Globus pallidus (tissue), 1 donor: Measurements from ENCODE around the gene PIGC.

ENCODE experiments used
- DNase-seq: peaks from one replicate; pipeline ENCODE4 v3.0.0-alpha.2; 2015; ENCODE audit warnings: low spot score

PIGC gene

DNA sequence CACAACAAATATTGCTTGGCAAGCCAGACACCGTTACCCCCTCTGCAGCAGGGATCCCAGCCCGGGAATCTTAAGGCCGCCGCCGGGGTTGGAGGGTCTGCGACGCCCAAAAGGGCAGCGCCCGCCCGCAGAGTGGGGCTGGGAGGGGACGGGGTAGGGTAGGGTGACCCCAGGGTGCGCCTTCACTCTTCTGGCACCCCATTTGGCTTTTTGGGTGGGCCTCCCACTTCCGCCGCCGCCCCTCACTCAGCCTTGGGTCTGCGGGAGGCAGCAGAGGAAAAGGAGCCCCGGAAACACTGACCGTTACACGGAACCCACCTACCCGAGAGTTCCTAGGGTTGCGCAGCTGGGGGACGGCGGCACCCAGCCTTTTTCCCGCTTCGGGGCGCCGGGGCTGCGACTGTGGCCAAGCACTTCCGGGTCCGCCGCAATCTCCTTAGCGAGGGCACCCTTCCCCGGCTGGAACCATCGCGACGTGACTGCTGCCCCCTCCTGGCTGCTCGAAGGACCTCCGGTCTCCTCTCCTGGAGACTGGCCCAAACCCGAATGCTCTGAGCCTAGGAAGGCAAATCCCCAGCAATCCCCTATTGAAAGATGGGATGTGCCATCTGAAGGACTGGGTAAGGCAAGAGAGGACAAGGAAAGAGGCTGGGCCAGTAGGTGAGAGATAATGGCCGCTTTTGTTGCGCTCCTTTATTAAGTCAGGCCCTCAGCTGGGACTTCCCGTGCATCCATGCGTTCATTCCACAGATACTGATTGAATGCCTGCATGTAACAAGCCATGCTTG, at the start of gene PIGC:
Gene PIGC (minus strand): TSS at position 404 of the 788 bp plus-strand sequence. CDS start 1,447 bp downstream, outside the sequence.
- DNase-seq, result peak; percentile 85

DNA sequence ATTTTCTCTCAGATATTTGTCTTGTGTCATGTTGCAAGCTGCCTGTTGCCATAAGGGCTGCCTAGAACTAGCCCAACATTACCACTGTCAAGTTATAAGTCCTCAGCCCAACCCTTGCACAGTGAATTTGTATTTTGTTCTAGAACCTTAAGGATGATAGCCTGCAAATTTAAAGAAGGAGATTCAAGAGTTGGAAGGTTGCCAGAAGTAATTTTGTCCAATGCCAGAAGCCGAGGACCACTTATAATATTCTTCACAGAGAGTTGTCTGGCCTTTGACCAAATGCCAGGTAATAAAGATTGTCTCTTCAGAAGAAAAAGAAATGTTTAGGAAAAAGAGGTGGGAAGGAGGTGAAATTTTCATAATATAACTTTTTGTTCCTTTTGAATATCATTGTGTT, 48.6 kb upstream of the PIGC start:
- DNase-seq, result no peak

DNA sequence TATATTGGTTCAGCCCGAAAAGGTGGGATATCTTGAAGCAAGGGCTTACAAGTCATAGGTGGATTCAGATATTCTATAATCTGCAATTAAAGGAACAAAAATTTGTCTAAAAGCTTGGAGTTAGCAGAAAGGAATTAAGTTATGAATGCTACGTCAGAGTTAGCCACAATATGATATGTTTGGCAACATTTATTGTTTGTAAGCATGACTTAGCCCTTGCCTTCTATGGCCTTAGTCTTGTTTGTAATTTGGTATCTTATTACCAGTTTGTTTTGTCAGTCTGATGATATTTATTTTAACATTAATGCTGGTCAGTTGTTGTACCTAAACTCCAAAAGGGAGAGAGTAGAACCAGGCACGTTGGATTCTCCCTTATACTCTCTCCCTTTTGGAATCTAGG, 46.0 kb upstream of the PIGC start:
- no peak for DNase-seq

DNA sequence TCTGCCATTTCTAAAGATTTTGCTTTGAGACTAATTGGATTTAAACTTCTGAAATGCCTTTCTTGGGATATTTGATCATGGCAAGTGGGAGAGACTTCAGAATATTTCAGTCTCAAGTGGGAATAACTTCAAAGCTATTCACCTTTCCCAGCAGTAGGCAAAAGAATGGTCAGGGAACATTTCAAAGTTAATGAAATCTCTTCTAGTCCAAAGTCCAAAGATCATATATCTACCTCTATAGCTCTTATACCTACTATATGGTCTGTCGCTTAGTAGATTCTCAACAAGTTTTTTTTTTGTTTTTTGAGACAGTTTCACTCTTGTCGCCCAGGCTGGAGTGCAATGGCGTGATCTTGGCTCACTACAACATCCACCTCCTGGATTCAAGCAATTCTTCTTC, 44.5 kb upstream of the PIGC start:
- DNase-seq, result no peak

DNA sequence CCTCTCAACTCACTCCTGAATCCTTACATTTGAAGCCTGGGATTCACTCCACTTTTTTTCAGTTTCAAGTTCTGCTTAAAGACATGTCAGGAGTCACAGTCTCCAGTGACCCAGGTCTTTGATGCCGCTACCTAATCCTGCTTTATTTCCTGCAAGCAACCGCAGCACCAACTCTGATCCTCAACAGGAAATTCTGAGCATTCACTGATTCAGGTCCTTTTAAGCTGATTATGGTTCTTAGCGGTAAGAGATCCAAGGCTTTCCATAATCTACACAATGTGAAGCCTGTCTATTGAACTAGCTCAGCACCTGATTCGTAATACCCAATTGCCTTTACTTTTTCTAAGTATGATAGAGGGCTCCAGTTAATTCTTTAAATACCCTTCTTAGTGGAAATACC, 43.7 kb upstream of the PIGC start:
- DNase-seq, result no peak

DNA sequence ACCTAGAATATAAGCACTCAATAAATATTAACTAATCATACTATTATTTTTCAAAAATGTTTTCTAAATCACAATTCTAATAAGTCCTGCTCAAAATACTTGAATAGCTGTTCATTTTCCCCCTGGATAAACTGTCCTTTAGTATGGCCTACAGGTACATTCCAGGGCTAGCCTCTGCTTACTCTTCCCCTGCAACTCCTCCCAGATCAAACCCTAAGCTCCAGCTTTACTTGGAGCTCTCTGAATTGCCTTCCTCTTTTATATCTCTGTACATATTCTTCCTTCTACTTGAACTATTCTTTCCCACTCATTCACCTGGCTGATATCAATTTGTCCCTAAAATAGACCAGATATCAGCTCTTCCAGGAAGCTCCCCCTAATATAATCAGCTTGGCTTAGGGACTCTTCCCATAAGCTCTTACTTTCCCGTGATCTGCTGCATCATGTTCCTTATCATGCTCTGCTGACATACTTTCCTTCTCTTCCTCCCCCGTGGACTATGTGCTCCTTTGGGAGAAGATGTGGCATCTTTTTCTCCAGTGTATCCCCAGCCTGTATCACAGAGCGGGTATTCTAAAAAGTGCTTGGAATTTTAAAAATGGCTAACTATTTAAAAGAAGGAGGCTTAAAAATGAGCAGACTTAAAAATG, 43.1 kb upstream of the PIGC start:
- DNase-seq, result no peak

DNA sequence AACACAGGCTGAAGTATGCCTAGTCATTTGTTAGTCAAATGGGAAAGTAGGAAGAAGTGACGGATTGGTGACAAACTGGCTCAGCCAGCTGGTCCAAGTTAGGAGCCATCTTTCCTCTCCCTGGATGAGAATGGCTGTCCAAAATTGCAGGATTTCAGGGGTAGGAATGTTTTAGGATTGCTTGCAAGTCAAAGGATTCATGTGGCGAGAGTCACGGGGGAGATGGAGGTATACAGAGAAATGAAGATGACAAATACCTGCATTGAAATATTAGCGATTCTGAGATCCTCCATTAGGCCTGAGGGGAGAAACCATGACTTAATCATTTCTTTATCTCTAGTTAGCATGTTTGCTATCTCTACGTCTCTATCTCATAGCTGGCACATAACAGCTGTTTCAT, 41.8 kb upstream of the PIGC start:
- DNase-seq, result no peak

DNA sequence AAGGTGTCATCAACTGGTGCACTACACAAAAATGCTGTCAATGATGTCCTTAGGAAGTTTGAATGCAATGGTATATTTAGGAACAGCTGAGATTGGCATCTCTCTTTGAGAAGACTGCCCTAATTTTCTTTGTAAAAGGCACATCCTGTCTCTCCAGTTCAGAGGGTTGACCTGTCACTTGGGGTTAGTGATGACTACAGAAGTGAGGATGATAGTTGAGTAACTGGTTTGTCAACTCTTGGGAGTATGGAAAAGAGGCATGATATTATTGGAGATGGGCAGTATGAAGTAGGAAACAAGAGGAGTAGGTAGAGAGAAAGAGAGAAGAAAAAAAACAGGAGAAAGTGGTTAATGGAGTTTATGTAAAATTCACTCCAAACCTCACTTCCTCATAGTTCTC, 40.4 kb upstream of the PIGC start:
- no peak for DNase-seq

DNA sequence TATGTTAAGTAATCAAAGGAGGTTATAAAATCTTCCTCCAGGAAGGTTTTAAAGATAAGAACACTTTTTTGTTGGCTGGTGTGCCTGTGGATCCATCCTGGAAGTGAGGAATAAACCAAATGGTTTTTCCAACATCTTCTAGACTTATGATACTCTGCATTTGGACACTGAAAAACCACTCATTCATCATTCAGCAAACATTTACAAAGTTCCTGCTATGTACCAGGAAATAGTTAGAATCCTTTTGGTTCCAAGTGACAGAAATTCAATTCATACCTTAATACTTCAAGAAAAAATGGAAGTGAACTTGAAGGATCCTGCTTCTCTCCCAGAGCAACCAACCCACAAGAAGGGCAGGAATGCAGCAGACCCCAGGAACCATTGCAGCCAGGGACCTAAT, 39.6 kb upstream of the PIGC start:
- DNase-seq, result no peak

DNA sequence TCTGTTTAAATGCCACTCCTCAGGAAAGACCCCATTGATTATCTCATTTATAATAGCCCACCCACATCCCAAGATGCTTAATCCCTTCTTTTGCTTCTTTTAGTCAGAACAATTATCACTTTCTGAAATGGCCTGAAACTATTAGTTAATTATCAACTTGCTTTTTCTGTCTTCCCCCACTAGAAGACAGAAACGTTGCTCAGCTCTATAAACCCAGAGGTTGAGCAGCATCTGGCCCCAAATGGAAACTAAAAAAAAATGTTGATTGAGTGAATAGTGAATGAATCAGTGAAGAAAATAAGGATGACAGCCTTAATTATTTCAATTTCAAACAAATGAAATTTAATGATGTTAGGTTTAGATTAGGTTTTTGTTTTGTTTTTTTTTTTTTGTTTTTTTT, 38.2 kb upstream of the PIGC start:
- DNase-seq, result no peak

DNA sequence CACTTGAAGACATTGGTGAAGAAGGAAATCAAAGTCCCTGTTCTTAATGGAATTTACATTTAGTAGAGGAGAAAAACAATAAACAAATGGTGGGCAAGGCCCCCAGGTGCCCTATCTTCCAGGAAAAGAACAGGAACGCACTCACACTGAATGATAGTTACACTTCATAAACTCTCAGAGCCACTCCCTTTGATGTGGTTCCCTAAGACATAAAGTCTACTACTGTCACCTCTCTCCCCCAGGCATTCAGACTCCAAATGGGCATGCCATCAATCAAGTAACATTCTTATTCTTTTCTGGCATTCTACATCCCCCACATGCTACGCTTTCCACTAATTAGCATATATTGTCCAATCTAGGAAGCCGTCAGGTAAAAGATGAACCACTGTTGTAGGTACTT, 36.6 kb upstream of the PIGC start:
- DNase-seq, result no peak

DNA sequence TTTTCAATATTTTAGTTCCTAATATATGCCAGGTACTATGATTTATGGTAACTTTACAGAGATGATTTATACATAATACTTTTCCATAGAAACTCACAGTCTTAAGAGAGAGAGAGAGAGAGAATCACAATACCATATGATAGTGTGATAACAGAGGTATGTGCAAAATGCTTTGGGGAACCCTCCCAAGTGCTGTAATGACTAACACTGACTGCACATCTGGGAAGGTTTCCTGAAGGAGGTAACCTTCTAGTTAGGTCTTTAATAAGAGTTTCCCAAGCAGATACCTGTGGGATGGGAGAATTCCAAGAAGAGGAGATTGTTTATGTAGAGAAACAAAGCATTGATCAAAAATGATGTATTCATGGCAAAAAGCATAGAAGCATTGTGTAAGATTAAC, 34.6 kb upstream of the PIGC start:
- no peak for DNase-seq

DNA sequence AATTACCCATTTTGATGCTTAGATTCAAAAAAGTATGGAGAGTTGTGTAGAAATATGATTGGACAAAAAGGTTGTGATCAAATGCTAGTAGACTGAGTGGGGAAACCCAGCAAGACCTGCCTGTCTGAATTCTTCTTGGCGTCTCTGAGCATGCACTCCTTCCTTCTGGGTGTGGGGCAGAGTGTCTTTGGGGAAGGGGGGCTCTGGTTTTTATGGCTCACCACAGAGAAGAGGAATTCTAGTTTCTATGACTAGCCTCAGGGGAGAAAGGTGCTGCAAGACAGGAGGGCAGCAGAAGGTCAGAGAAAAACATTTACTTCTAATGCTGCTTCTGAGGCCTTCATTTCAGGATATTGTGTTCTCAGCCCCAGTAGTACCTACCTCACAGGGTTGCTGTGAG, 33.9 kb upstream of the PIGC start:
- DNase-seq, result no peak

DNA sequence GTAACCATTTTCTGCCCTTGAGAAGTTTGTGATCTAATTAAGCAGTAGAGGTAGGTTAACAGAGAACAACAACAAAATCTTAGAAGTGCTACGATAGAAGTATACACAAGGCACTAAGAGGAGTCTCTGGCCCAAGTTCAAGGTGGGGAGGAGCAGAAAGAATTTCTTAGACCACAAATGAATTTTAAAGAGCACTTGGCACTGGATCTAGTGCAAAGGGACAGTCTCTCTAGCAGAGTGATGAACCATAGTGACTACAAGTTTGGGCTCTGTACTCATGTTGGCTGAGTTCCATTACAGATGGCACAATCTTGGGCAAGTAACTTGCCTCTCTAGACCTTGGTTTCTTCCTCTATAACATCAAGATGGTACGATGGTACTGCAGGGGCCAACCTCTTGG, 33.3 kb upstream of the PIGC start:
- DNase-seq, result no peak

DNA sequence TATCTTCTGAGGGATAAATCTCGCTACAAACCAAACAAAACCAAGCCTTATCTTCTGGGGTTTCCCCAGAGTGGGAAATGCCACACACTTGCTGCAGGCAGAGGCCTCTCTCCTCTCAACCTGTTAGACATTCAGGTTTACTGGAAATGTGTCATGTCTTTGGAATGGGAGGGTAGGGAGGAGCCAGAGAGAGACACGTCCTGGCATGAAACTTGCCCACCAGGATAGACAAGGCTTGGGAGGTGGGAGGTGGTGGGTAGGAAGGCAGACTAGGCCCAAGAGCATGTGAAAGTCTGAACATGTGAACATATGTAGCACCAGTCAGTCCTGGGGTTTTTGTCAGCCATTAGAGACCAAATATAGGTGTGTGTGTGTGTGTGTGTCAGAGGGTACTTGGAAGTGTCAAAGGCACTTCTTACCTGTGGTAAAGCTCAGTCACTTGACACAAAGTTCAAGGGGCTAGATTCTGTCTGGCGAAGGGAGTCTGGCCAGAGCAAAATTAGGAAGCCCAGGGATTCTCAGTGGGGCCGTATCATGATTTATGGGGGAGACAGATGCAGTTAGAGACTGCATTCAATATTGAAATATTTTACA, 32.4 kb upstream of the PIGC start:
- DNase-seq, result no peak

DNA sequence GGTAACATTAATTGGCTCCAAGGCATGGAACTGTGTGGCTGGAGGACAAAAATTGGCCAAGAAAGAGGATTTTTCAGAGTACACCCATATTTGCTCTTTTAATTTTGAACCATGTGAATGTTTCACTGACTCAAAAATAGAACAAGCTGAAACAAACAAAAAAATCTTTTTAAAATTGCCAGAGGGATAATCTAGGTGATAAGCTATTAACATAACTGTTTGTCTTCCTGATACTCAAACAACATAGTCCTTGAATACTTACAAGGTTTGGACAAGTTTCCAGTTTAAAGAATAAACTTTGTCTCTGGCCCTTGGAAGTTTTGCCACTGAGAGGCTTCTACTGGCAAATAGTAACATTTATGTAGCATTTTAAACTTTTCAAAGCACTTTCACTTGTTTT, 30.0 kb upstream of the PIGC start:
- no peak for DNase-seq

DNA sequence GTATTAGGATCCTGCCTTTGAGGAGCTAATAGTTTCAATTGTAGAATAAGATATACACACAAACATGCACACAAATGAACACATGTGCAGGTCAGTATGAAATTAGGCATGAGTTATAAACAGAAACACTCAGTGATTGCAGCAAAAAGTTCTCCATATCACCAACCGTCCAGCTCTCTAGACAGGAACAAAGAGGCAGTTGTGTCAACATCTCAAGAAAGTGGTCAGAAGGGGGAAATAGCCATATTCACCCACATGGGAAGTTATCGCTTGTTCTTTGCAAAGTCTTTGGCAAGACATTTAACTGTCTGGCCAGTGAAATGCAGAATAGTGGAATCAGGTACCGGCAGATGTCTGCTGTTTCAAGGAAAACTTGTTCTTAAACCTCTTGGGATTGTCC, 29.4 kb upstream of the PIGC start:
- peak; percentile 16 for DNase-seq

DNA sequence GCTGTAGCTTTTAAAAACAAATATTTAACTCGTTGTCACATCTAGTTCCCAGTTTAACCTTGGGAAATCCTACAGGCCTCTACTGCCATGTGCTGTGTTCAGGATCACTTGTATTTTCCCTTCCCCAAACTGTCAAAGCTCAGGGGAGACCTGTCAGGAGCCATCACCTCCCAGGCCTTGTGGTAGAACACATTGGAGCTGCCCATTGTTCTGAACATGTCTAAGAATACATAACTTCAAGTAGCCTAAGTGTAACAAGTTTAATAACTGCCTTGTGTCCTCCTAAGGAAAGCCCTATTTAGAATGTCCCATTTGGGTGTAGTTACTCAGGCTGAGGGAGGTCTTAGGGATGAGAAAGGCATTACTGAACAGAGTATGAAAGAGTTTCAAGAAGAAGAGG, 28.6 kb upstream of the PIGC start:
- no peak for DNase-seq

DNA sequence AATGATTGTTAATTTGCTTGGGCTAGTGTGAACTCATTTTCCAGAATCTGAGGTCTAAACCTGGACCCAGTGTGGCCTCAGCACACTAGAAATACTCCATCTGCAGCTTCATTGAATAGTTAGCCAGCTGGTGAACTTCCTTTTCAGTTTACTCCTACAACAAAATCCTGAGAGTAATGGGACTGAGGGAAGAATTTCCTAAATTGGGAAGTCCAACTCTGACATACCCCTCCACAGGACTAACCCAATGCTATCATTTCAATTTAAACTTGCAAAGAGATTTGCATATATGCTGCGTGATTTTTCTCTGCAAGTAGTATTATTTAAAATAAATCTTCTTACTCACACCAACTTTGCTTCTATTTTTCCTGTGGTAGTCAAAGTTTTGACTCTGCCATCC, 27.8 kb upstream of the PIGC start:
- no peak for DNase-seq

DNA sequence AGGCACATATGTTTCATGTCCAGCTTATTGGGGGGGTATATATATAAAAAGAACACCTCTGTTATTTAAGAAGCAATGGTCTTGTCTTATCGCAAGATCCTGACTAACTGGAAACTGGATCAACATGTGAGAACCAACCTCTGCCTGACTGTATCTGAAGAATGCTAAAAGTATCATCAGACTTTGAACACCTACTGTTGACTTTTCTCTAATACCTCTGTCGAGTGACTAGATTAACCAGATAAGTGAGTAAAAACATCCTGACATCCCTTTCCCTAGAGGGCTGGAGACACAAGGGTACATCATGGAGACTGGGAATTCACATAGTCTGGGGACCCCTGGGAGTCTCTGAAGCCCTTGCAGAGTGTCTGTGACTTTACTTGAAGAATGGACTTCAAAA, 26.3 kb upstream of the PIGC start:
- DNase-seq, result no peak

DNA sequence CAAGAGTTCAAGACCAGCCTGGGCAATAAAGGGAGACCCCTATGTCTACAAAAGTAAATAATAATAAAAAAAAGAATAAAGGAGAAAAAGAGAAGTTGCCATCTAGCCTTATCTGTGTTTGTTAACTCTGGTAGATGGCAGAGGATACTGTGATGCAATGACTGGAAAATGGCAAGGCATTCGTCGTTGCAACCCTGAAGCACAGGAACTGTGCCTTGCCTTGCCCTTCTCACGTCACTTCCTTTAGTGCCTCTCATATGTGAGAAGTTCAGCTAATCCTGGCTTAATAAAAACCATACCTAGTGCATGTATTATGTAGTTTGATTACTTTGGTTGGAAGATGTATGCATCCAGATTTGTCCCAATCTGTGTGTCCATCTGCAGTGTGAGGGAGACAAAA, 25.8 kb upstream of the PIGC start:
- DNase-seq, result no peak

DNA sequence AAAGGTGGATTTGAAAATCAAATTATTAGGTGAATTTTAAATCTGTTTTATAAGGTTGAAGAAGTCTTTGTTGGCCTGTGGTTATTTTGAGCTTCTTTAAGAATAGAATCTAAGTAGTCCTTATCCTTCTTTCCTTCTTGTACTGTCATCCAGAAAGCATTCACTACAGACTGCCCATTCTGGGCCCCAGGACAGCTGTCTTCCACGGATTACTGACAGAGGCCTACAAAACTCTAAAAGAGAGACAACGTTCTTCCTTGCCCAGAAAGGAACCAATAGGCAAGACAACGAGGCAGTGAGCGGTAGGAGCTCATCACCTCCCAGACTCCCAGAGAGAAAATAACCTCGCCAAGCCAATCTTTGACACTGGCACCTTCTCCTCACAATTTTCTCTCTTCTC, 24.4 kb upstream of the PIGC start:
- no peak for DNase-seq

DNA sequence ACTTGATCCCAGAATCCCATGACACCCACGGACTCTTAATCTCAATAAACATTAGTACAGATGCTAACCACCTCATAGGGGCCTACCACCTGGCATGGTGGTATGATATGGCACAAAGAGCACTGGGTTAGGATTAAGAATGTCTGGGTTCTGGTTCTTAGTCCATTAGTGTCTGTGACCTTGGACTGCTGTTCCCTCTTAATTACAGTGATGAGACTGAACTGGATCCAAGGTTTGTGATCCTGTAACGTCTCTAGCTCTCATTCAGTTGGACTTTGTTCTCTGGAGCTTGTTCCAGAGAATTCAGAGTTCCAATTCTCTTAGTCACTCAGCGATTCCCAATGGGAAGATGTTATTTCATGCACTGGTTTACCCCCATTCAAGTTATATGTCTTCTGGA, 23.6 kb upstream of the PIGC start:
- DNase-seq, result no peak
